B cell (primary cell): ENCODE measurements around the gene UBXN2A.

Experiments used
- CTCF ChIP-seq: fragments of 200-600 bp; IDR thresholded peaks from one replicate; pipeline ENCODE4 v1.8.0; 2022; ENCODE audit warnings: antibody characterized with exemption, mild to moderate bottlenecking
- EZH2 ChIP-seq: IDR thresholded peaks from 2 replicates; pipeline ENCODE4 v1.6.1; 2012; ENCODE audit warnings: borderline replicate concordance, low read depth, mild to moderate bottlenecking, moderate library complexity, low read length; ENCODE audit not compliant: insufficient read depth, poor library complexity, severe bottlenecking

GRCh38 chr2:24011250-24012104, 71.2 kb downstream of the UBXN2A start:
- no peak for TF ChIP-seq CTCF
- no peak for TF ChIP-seq EZH2
